DMS114 treated with DMSO at 0.1 percent for 48 hours (cell line): ENCODE results near the gene OGG1.

Source experiments
- DNase-seq: peaks from one replicate; lab custom pipeline; 2025; ENCODE audit not compliant: unreplicated experiment; lab: John Stamatoyannopoulos, UW

Gene OGG1

GRCh38 chr3:9781978-9782603 lies 32.3 kb downstream of the OGG1 start:
- no peak for DNase-seq

- no peak for DNase-seq
These were observed 33.0 kb downstream of the OGG1 start for GRCh38 chr3:9782770-9783169.

GRCh38 chr3:9783954-9784353 lies 34.2 kb downstream of the OGG1 start:
- no peak for DNase-seq

- DNase-seq: no peak
These were observed 35.2 kb downstream of the OGG1 start for GRCh38 chr3:9784965-9785364.

- DNase-seq: no peak
These were observed 35.9 kb downstream of the OGG1 start for GRCh38 chr3:9785602-9786001.

- DNase-seq: no peak
These were observed 36.5 kb downstream of the OGG1 start for GRCh38 chr3:9786209-9786739.

GRCh38 chr3:9786825-9787669 lies 37.3 kb downstream of the OGG1 start:
- no peak for DNase-seq

GRCh38 chr3:9787714-9788113 lies 38.0 kb downstream of the OGG1 start:
- DNase-seq: no peak

- no peak for DNase-seq
These were observed 41.4 kb downstream of the OGG1 start for GRCh38 chr3:9791127-9791526.

- DNase-seq: no peak
These were observed 42.1 kb downstream of the OGG1 start for GRCh38 chr3:9791790-9792404.

GRCh38 chr3:9792405-9793160 lies 42.8 kb downstream of the OGG1 start, which contains the start of the genes ARPC4 and TADA3:
Gene ARPC4 (plus strand): TSS chr3:9793082. CDS start chr3:9793122, 40 bp downstream.
Gene TADA3 (minus strand): TSS chr3:9792473. CDS start chr3:9791466, 1,007 bp downstream.
- peak; percentile 93 for DNase-seq

GRCh38 chr3:9793161-9793781 lies 43.5 kb downstream of the OGG1 start:
- no peak for DNase-seq

- DNase-seq: no peak
These were observed 44.6 kb downstream of the OGG1 start for GRCh38 chr3:9794400-9794799.

- no peak for DNase-seq
These were observed 45.5 kb downstream of the OGG1 start for GRCh38 chr3:9795207-9795606.

- DNase-seq: no peak
These were observed 47.6 kb downstream of the OGG1 start for GRCh38 chr3:9797196-9797945.

- no peak for DNase-seq
These were observed 50.8 kb downstream of the OGG1 start for GRCh38 chr3:9800529-9800928.

GRCh38 chr3:9803494-9803893 lies 53.7 kb downstream of the OGG1 start:
- no peak for DNase-seq

- no peak for DNase-seq
These were observed 55.2 kb downstream of the OGG1 start for GRCh38 chr3:9804996-9805395.

- no peak for DNase-seq
These were observed 56.4 kb downstream of the OGG1 start for GRCh38 chr3:9806137-9806536.
